Panc1 (cell line): Measurements from ENCODE around the gene GALC. TPM values are rescaled to one million over a fixed set of nuclear protein-coding genes. Genes with fewer than 3 reads are reported as not detected.

ENCODE experiments used
- ATAC-seq: fragments of 200-7000 bp; cut with Tn5 transposase; 2 replicates; pipeline ENCODE4 v1.9.1; 2020; ENCODE audit warnings: mild to moderate bottlenecking, moderate library complexity
- BruUV-seq: library from RNA; stranded (reverse); fragments of 400-500 nt; replicated peaks from 2 replicates; lab custom pipeline; 2021; lab: Mats Ljungman, UMichigan
- CTCF ChIA-PET: fragments of 300-600 bp; sonication (Branson Sonifier 250); formaldehyde crosslinking; loops from one replicate; lab custom pipeline; 2022; ENCODE audit warnings: antibody characterized with exemption; lab: Charles Lee
- POLR2A ChIA-PET: fragments of 300-600 bp; sonication (Branson Sonifier 250); formaldehyde crosslinking; loops from one replicate; lab custom pipeline; 2022; ENCODE audit warnings: antibody characterized with exemption; lab: Charles Lee
- DNase-seq: peaks from one replicate; pipeline ENCODE4 v3.0.0-alpha.2; 2010; ENCODE audit warnings: low read depth, low spot score
- H3K27ac ChIP-seq: 2 replicates; pipeline ENCODE4 v1.5.1; 2011; ENCODE audit warnings: mild to moderate bottlenecking, low read length, inconsistent platforms
- H3K27me3 ChIP-seq: fragments of 200-500 bp; sonication (Bioruptor generic); 2 replicates; pipeline ENCODE4 v1.6.0; 2014; ENCODE audit warnings: low read length, inconsistent platforms; ENCODE audit not compliant: control insufficient read depth, insufficient read depth
- H3K36me3 ChIP-seq: fragments of 200-500 bp; sonication (Bioruptor generic); 2 replicates; pipeline ENCODE4 v1.5.1; 2014; ENCODE audit warnings: inconsistent platforms, mild to moderate bottlenecking, low read length, moderate library complexity; ENCODE audit not compliant: control insufficient read depth, insufficient read depth
- H3K4me1 ChIP-seq: 2 replicates; pipeline ENCODE4 v1.5.1; 2011; ENCODE audit warnings: inconsistent platforms, mild to moderate bottlenecking, low read length, moderate library complexity; ENCODE audit not compliant: control insufficient read depth, insufficient read depth
- H3K4me3 ChIP-seq, 2 experiments: 2 replicates each; pipeline ENCODE4 v1.5.1; 2011 to 2012; ENCODE audit warnings: low read depth in 2 of 2, low read length in 2 of 2, mild to moderate bottlenecking in 2 of 2, inconsistent platforms in 1 of 2, moderate library complexity in 1 of 2
- H3K9me3 ChIP-seq: fragments of 200-500 bp; sonication (Bioruptor generic); 2 replicates; pipeline ENCODE4 v1.5.1; 2014; ENCODE audit warnings: low read depth, mild to moderate bottlenecking, inconsistent platforms, low read length, moderate library complexity; ENCODE audit not compliant: control insufficient read depth, insufficient read depth
- CTCF ChIP-seq: fragments of 450-650 bp; IDR thresholded peaks from 2 replicates; pipeline ENCODE4 v1.5.1; 2017; ENCODE audit warnings: mild to moderate bottlenecking
- POLR2AphosphoS5 ChIP-seq: IDR thresholded peaks from 2 replicates; pipeline ENCODE4 v1.6.1; 2012; ENCODE audit warnings: mild to moderate bottlenecking, low read depth, low read length, moderate library complexity
- REST ChIP-seq, 2 experiments: IDR thresholded peaks; 2 replicates each; pipeline ENCODE4 v1.6.1; 2011 to 2012; ENCODE audit warnings: low read depth in 2 of 2, control low read depth in 1 of 2, low read length in 1 of 2, mild to moderate bottlenecking in 1 of 2, moderate library complexity in 1 of 2; ENCODE audit not compliant: insufficient read depth in 1 of 2
- SIN3A ChIP-seq: IDR thresholded peaks from 2 replicates; pipeline ENCODE4 v1.6.1; 2012; ENCODE audit warnings: low read depth, mild to moderate bottlenecking, low read length, moderate library complexity, borderline replicate concordance; ENCODE audit not compliant: insufficient read depth
- TCF7L2 ChIP-seq: IDR thresholded peaks from 2 replicates; pipeline ENCODE4 v1.6.1; 2011; ENCODE audit warnings: mild to moderate bottlenecking, low read depth, low read length, inconsistent platforms
- in situ Hi-C: cut with HindIII; loops from 2 replicates; pipeline ENCODE4 v1.10.0; 2016; ENCODE audit warnings: low sequenced_read_pairs, low pct_unique_long_range_greater_than_20kb
- intact Hi-C: fragments of 100-400 bp; cut with micrococcal nuclease; formaldehyde crosslinking; loops from one replicate; pipeline ENCODE4 v1.10.0; 2022; ENCODE audit not compliant: unreplicated experiment
- total RNA-seq: library from RNA; stranded (reverse); gene quantifications from one replicate; pipeline ENCODE4 v1.2.1, GENCODE V29; 2021; ENCODE audit not compliant: unreplicated experiment

GALC gene
- total RNA-seq, 1 experiment from 2014 or later, result 9.7 TPM

GRCh38 chr14:88036422-88036821 is 43.4 kb upstream of the GALC start:
- no peak for ATAC-seq

DNA sequence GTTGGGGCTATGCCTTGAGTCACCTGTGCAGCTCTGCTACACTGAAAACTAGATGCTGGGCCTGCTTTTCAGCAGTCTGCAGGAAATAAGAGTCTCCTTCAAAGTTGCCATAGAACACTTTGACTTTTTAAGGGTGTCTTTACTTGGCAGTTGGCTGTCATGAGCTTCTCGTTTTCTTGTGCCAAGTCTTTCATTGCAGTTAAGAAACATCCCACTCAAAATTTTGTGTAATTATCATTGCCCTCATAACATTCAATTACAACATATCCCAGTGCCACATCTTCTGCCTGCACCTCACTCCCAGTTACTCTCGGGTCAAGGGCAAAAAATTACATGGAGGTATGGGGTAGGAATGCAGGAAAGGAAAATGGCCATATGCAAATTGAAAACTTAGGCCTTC is 41.1 kb upstream of the GALC start:
- intact Hi-C loops, result no loop called here
- Histone ChIP-seq H3K4me1 (no peaks in the 10 kb centered on the region), H3K36me3 (no peaks in the 10 kb centered on the region), H3K4me3 (no peak overlapping the region), H3K9me3 (no peaks in the 10 kb centered on the region), H3K27ac (no peak overlapping the region), H3K27me3 (no peaks in the 10 kb centered on the region)
- no TSS peak for BruUV-seq
- in situ Hi-C loops, result no loop called here
- TF ChIP-seq CTCF, result no peak
- no peak for TF ChIP-seq POLR2AphosphoS5
- no peak for TF ChIP-seq SIN3A
- TF ChIP-seq TCF7L2, result no peak
- TF ChIP-seq REST (IDR thresholded peaks at IDR 0.05; ENCODE audit: insufficient read depth in 1 of 2, low read depth in 2 of 2, low read length in 1 of 2), result no peak
- DNase-seq (no peak), ATAC-seq (no peak)
- ChIA-PET POLR2A (no interaction called here), CTCF (interaction anchor here (1.1 kb wide), 1 partner anchor 135 kb away, joined by 3 read pairs; no protein-coding TSS in a partner anchor)

More at GRCh38 chr14:88036422-88036821, 43.4 kb upstream of the GALC start:
- no peaks in the 10 kb centered on the region for H3K36me3 ChIP-seq
- no peaks in the 10 kb centered on the region for H3K9me3 ChIP-seq
- in situ Hi-C loops (no loop called here), intact Hi-C loops (no loop called here)
- no peaks in the 10 kb centered on the region for H3K27me3 ChIP-seq
- H3K27ac ChIP-seq, result no peak overlapping the region
- no peak for DNase-seq
- TF ChIP-seq TCF7L2 (no peak), CTCF (no peak), SIN3A (no peak), POLR2AphosphoS5 (no peak), REST (IDR thresholded peaks at IDR 0.05; ENCODE audit: insufficient read depth in 1 of 2, low read depth in 2 of 2, low read length in 1 of 2) (no peak)
- POLR2A ChIA-PET, result no interaction called here
- no peak overlapping the region for H3K4me3 ChIP-seq
- no peaks in the 10 kb centered on the region for H3K4me1 ChIP-seq
- no TSS peak for BruUV-seq
- CTCF ChIA-PET, result no interaction called here
